Astrocyte (in vitro differentiated cells and primary cell): ENCODE results near the gene IL1B. TPM values are rescaled to one million over a fixed set of nuclear protein-coding genes. Genes with fewer than 3 reads are reported as not detected.

Source experiments
- DNase-seq: peaks from one replicate; pipeline ENCODE4 v3.0.0-alpha.2; 2010; ENCODE audit warnings: low read depth
- FAIRE-seq: peaks from 2 replicates; lab custom pipeline; 2011; peaks lifted over from hg19 to GRCh38; lab: Jason Lieb, UNC
- H2AFZ ChIP-seq: 2 replicates; pipeline ENCODE4 v1.6.0; 2012; ENCODE audit warnings: low read depth, low read length, inconsistent platforms
- H3K27ac ChIP-seq: 2 replicates; pipeline ENCODE4 v1.5.1; 2011; ENCODE audit warnings: low read depth, low read length, inconsistent platforms
- H3K27me3 ChIP-seq: 2 replicates; pipeline ENCODE4 v1.6.0; 2011; ENCODE audit warnings: low read length, inconsistent platforms; ENCODE audit not compliant: insufficient read depth
- H3K36me3 ChIP-seq: 2 replicates; pipeline ENCODE4 v1.5.1; 2011; ENCODE audit warnings: low read length, inconsistent platforms; ENCODE audit not compliant: insufficient read depth
- H3K4me1 ChIP-seq: 2 replicates; pipeline ENCODE4 v1.5.1; 2011; ENCODE audit warnings: low read length, inconsistent platforms; ENCODE audit not compliant: insufficient read depth
- H3K4me2 ChIP-seq: 2 replicates; pipeline ENCODE4 v1.6.0; 2012; ENCODE audit warnings: low read length, inconsistent platforms
- H3K4me3 ChIP-seq: 2 replicates; pipeline ENCODE4 v1.5.1; 2011; ENCODE audit warnings: low read depth, mild to moderate bottlenecking, low read length, inconsistent platforms; ENCODE audit not compliant: insufficient read depth
- H3K79me2 ChIP-seq: 2 replicates; pipeline ENCODE4 v1.6.0; 2012; ENCODE audit warnings: mild to moderate bottlenecking, low read length, inconsistent platforms; ENCODE audit not compliant: insufficient read depth
- H3K9ac ChIP-seq: 2 replicates; pipeline ENCODE4 v1.6.0; 2012; ENCODE audit warnings: mild to moderate bottlenecking, low read length, inconsistent platforms
- H3K9me3 ChIP-seq: 2 replicates; pipeline ENCODE4 v1.5.1; 2012; ENCODE audit warnings: low read depth, mild to moderate bottlenecking, low read length, inconsistent platforms; ENCODE audit not compliant: insufficient read depth
- H4K20me1 ChIP-seq: 2 replicates; pipeline ENCODE4 v1.6.0; 2012; ENCODE audit warnings: low read length, inconsistent platforms; ENCODE audit not compliant: insufficient read depth
- H3K27ac Mint-ChIP-seq: one replicate; pipeline ENCODE4 v1.8.0; 2021; ENCODE audit warnings: mild to moderate bottlenecking, mixed read lengths; ENCODE audit not compliant: unreplicated experiment
- H3K27me3 Mint-ChIP-seq: one replicate; pipeline ENCODE4 v1.8.0; 2021; ENCODE audit warnings: low read depth, mixed read lengths; ENCODE audit not compliant: unreplicated experiment
- H3K36me3 Mint-ChIP-seq: one replicate; pipeline ENCODE4 v1.8.0; 2021; ENCODE audit warnings: low read depth, mixed read lengths; ENCODE audit not compliant: unreplicated experiment
- H3K4me1 Mint-ChIP-seq: one replicate; pipeline ENCODE4 v1.8.0; 2021; ENCODE audit warnings: low read depth, mixed read lengths; ENCODE audit not compliant: unreplicated experiment
- H3K4me3 Mint-ChIP-seq: one replicate; pipeline ENCODE4 v1.8.0; 2021; ENCODE audit warnings: mild to moderate bottlenecking, moderate library complexity, mixed read lengths; ENCODE audit not compliant: unreplicated experiment
- H3K9me3 Mint-ChIP-seq: one replicate; pipeline ENCODE4 v1.8.0; 2021; ENCODE audit warnings: mild to moderate bottlenecking, mixed read lengths; ENCODE audit not compliant: unreplicated experiment
- CTCF ChIP-seq: IDR thresholded peaks from 2 replicates; pipeline ENCODE4 v1.5.1; 2011; ENCODE audit warnings: low read depth, mild to moderate bottlenecking, inconsistent platforms, low read length, moderate library complexity; ENCODE audit not compliant: insufficient read depth
- EZH2 ChIP-seq: IDR thresholded peaks from 2 replicates; pipeline ENCODE4 v1.6.1; 2012; ENCODE audit warnings: mild to moderate bottlenecking, low read length, inconsistent platforms; ENCODE audit not compliant: insufficient read depth
- total RNA-seq: library from RNA; stranded (reverse); gene quantifications from 2 replicates; pipeline ENCODE4 v1.2.1, GENCODE V29; 2021

Gene IL1B
- total RNA-seq, 1 donor from 2014 or later: not detected

GRCh38 chr2:112805542-112805941 lies 31.0 kb downstream of the IL1B start:
- Histone ChIP-seq H3K4me1 (peaks cover 10% of the 10 kb centered on the region), H3K27me3 (no peaks in the 10 kb centered on the region), H3K9me3 (no peaks in the 10 kb centered on the region), H3K4me3 (no peak overlapping the region), H3K27ac (no peak overlapping the region), H3K4me2 (no peak overlapping the region), H3K79me2 (no peaks in the 10 kb centered on the region), H2AFZ (no peak overlapping the region), H4K20me1 (no peaks in the 10 kb centered on the region), H3K9ac (no peak overlapping the region), H3K36me3 (no peaks in the 10 kb centered on the region)
- DNase-seq (no peak), FAIRE-seq (no peak)
- Mint-ChIP-seq H3K27ac (peak overlapping the region; percentile 5), H3K36me3 (no peaks in the 10 kb centered on the region), H3K4me3 (no peak overlapping the region), H3K27me3 (no peaks in the 10 kb centered on the region), H3K4me1 (peaks cover 12% of the 10 kb centered on the region), H3K9me3 (peaks cover 5% of the 10 kb centered on the region)
- TF ChIP-seq EZH2 (no peak), CTCF (no peak)

GRCh38 chr2:112803691-112804521 lies 32.7 kb downstream of the IL1B start:
- Histone ChIP-seq H3K9me3 (no peaks in the 10 kb centered on the region), H2AFZ (no peak overlapping the region), H3K9ac (peak overlapping the region; percentile 4), H3K36me3 (no peaks in the 10 kb centered on the region), H3K27me3 (no peaks in the 10 kb centered on the region), H3K79me2 (no peaks in the 10 kb centered on the region), H3K4me3 (no peak overlapping the region), H3K27ac (peak overlapping the region; percentile 71), H4K20me1 (no peaks in the 10 kb centered on the region), H3K4me1 (peaks cover 10% of the 10 kb centered on the region), H3K4me2 (peak overlapping the region; percentile 21)
- H3K36me3 Mint-ChIP-seq: no peaks in the 10 kb centered on the region
- H3K9me3 Mint-ChIP-seq: peaks cover 5% of the 10 kb centered on the region
- H3K27ac Mint-ChIP-seq: peak overlapping the region; percentile 95
- TF ChIP-seq CTCF (no peak), EZH2 (no peak)
- H3K4me1 Mint-ChIP-seq: peaks cover 12% of the 10 kb centered on the region
- no peak overlapping the region for H3K4me3 Mint-ChIP-seq
- FAIRE-seq (no peak), DNase-seq (peak; percentile 68)
- H3K27me3 Mint-ChIP-seq: no peaks in the 10 kb centered on the region
